Uterus (tissue), 2 donors: ENCODE measurements around the gene ALDH4A1.

Experiments
- CTCF ChIP-seq, 4 experiments: fragments of 200-600 bp in 2 of 4; fragments of 450-650 bp in 2 of 4; sonication (generic) in 2 of 4; IDR thresholded peaks; one replicate each; pipeline ENCODE4 v1.5.1; 2016 to 2019; ENCODE audit warnings: antibody characterized with exemption in 4 of 4, mild to moderate bottlenecking in 2 of 4, moderate library complexity in 1 of 4
- POLR2A ChIP-seq, 2 donors: fragments of 450-650 bp; IDR thresholded peaks; one replicate each; pipeline ENCODE4 v1.6.1; 2016; ENCODE audit warnings: antibody characterized with exemption in 2 of 2, mild to moderate bottlenecking in 1 of 2, moderate library complexity in 1 of 2

- TF ChIP-seq CTCF (IDR thresholded peaks at IDR 0.05) (no peak), POLR2A (IDR thresholded peaks at IDR 0.05) (no peak)
Observed at GRCh38 chr1:18828224-18828623, 74.1 kb downstream of the ALDH4A1 start.
